ENCODE results near the gene DTX3.

DTX3 gene

DNA sequence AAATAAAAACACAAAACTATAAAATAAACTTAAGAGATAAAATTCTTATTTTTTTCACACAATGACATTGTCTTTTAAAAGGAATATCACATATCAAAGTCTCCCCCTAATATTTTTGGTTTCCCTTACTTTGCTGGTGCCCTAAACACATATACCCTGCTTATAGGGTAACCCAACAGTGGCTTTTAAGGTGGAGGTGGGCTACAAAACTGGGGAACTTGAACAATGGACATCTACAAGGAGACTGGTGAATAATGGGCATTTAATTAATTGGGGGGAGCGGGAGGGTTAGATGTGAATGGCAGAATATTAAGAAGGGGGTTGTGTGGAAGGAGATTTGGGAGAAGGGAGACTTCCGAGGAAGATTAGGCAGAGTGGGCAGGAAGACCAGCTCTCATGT is 18.8 kb downstream of the DTX3 start:
- Histone ChIP-seq H3K27me3 (peaks cover 0 to 4% of the 10 kb centered on the region in 2 donors), H3K36me3 (peaks cover 0 to 29% (median 5%) of the 10 kb centered on the region in 3 donors), H3K4me1 (peaks cover 0 to 17% (median 13%) of the 10 kb centered on the region in 4 donors), H3K27ac (no peak overlapping the region), H3K9me3 (no peaks in the 10 kb centered on the region), H3K4me3 (no peak overlapping the region)
- no peak for DNase-seq
- TF ChIP-seq, protein P1, sequence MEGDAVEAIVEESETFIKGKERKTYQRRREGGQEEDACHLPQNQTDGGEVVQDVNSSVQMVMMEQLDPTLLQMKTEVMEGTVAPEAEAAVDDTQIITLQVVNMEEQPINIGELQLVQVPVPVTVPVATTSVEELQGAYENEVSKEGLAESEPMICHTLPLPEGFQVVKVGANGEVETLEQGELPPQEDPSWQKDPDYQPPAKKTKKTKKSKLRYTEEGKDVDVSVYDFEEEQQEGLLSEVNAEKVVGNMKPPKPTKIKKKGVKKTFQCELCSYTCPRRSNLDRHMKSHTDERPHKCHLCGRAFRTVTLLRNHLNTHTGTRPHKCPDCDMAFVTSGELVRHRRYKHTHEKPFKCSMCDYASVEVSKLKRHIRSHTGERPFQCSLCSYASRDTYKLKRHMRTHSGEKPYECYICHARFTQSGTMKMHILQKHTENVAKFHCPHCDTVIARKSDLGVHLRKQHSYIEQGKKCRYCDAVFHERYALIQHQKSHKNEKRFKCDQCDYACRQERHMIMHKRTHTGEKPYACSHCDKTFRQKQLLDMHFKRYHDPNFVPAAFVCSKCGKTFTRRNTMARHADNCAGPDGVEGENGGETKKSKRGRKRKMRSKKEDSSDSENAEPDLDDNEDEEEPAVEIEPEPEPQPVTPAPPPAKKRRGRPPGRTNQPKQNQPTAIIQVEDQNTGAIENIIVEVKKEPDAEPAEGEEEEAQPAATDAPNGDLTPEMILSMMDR (IDR thresholded peaks at IDR 0.05): no peak
- intact Hi-C loops (cut with DNase I; ENCODE audit: low total_unique reads): loop anchor here (10.0 kb wide), 1 partner anchor 139 kb away; the partner anchor contains the start of gene MARS1

DNA sequence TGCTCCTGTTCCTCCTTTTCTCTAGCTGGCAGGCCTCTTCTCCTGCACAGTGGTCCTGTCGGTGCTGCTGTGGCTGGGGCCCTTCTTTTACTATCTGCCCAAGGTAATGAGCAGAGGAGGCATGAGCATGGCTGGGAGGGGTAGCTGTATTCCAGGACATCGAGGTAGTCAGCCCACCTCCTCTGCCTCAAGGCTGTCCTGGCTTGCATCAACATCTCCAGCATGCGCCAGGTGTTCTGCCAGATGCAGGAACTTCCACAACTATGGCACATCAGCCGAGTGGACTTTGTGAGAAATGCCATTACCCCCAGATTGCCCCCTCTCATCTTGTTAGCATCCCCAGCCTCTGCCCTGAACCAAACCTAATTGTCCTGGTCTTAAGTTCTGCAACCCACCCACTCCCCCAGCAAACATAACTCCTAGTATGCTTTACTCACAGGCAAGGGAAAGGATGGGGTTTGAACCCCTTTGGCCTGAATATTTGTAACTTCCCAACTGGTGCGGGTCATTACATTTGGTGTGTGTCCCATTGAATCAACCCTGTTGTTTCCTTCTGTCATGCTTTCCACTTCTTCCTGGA is 19.3 kb downstream of the DTX3 start:
- Histone ChIP-seq H3K4me1 (peaks cover 0 to 17% (median 13%) of the 10 kb centered on the region in 4 donors), H3K27ac (no peak overlapping the region), H3K9me3 (no peaks in the 10 kb centered on the region), H3K27me3 (peaks cover 0 to 4% of the 10 kb centered on the region in 2 donors), H3K4me3 (no peak overlapping the region), H3K36me3 (peaks cover 0 to 24% (median 5%) of the 10 kb centered on the region in 3 donors)
- DNase-seq: no peak
- TF ChIP-seq, protein P1 (IDR thresholded peaks at IDR 0.05): no peak
- intact Hi-C loops (cut with DNase I; ENCODE audit: low total_unique reads): loop anchor here (10.0 kb wide), 1 partner anchor 139 kb away; the partner anchor contains the start of gene MARS1

DNA sequence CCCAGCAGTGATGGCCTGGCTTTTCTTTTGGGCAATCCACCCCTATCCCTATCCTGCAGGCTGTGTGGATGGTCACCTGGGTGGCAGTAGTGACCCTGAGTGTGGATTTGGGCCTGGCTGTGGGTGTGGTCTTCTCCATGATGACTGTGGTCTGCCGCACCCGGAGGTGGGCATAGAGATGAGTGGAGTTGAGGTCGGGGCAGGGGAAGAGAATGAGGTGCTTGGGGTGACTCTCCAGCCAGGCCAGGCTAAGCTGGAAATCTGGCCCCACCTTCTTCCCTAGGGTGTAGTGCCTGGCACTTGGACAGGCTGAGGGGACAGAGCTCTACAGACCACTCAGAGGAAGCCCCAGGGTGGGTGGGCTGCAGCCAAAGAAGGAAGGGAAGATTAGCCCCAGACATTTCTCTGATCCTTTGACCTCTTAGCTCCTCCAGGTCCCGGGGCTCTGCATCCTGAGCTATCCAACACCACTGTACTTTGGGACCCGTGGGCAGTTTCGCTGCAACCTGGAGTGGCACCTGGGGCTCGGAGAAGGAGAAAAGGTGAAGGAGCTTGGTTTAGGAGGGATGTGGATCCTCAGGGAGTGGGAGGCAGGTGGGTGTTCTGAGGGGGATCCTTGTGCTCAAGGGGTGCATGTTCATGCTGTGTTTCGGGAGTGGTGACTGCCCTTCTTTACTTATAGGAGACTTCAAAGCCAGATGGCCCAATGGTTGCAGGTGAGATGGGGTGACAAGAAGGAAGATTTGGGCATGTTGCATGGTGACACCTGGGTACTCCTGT is 20.0 kb downstream of the DTX3 start:
- intact Hi-C loops (cut with DNase I; ENCODE audit: low total_unique reads): loop anchor here (10.0 kb wide), 1 partner anchor 140 kb away; the partner anchor contains the start of gene MARS1
- Histone ChIP-seq H3K9me3 (no peaks in the 10 kb centered on the region), H3K4me3 (no peak overlapping the region), H3K4me1 (peaks cover 0 to 17% (median 13%) of the 10 kb centered on the region in 4 donors), H3K27me3 (peaks cover 0 to 4% of the 10 kb centered on the region in 2 donors), H3K27ac (no peak overlapping the region), H3K36me3 (peaks cover 0 to 24% (median 5%) of the 10 kb centered on the region in 3 donors)
- DNase-seq: no peak
- TF ChIP-seq, protein P1 (IDR thresholded peaks at IDR 0.05): no peak

DNA sequence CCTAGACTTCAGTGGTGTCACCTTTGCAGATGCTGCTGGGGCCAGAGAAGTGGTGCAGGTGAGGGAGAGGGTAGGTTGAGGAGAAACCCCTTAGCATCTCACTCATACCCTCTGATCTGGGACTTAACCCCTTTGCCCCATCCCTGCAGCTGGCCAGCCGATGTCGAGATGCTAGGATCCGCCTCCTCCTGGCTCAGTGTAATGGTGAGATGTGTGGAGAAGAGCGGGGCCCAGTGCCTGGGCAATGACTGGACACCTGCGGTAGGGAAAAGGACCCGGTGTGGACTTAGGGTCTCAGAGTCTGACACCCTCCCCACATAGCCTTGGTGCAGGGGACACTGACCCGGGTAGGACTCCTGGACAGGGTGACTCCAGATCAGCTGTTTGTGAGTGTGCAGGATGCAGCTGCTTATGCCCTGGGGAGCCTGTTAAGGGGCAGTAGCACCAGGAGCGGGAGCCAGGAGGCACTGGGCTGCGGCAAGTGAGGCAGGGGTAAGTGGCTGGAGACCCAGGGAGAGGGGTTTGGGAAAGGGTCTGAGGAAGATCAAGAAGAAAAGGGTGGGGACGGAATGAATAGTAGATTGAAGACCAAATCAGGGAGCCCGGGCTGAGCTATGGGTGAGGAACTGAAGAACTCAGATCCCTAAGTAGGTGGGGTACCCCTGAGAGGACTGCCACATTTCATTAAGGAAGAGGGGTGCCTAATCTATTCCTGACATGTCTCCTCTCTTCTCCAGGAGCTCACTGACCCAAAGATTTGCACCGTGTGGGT is 20.8 kb downstream of the DTX3 start:
- intact Hi-C loops (cut with DNase I; ENCODE audit: low total_unique reads): loop anchor here (10.0 kb wide), 1 partner anchor 141 kb away; the partner anchor contains the start of gene MARS1
- peaks cover 0 to 3% of the 10 kb centered on the region in 2 donors for H3K27me3 ChIP-seq
- H3K4me1 ChIP-seq: peaks cover 0 to 17% (median 13%) of the 10 kb centered on the region in 4 donors
- TF ChIP-seq, protein P1 (IDR thresholded peaks at IDR 0.05): no peak
- peaks cover 0 to 24% (median 5%) of the 10 kb centered on the region in 3 donors for H3K36me3 ChIP-seq
- DNase-seq: no peak
- H3K27ac ChIP-seq: no peak overlapping the region
- H3K4me3 ChIP-seq: no peak overlapping the region
- H3K9me3 ChIP-seq: no peaks in the 10 kb centered on the region

Data from tibial artery (tissue), 4 donors.